Measurements from ENCODE around the gene FBXO15. TPM values are rescaled to one million over a fixed set of nuclear protein-coding genes. Genes with fewer than 3 reads are reported as not detected.
A peak's percentile ranks its signal among the peaks of the same experiment; 100 is the strongest.

The FBXO15 gene
- total and polyA plus RNA-seq, 2 of the 13 experiments (the other 11 are each of a cell fraction or from before 2014, with no cell fraction given): 0.09 to 0.12 TPM

GRCh38 chr18:74196220-74197119 lies 48.8 kb upstream of the FBXO15 start (continued):
- no peak for TF ChIP-seq ZNF788 (CRISPR knock-in tag; IDR thresholded peaks at IDR 0.05; ENCODE audit: borderline replicate concordance)
- no peak for TF ChIP-seq ZC3H13 (CRISPR knock-in tag; IDR thresholded peaks at IDR 0.05)
- TF ChIP-seq, protein P1, sequence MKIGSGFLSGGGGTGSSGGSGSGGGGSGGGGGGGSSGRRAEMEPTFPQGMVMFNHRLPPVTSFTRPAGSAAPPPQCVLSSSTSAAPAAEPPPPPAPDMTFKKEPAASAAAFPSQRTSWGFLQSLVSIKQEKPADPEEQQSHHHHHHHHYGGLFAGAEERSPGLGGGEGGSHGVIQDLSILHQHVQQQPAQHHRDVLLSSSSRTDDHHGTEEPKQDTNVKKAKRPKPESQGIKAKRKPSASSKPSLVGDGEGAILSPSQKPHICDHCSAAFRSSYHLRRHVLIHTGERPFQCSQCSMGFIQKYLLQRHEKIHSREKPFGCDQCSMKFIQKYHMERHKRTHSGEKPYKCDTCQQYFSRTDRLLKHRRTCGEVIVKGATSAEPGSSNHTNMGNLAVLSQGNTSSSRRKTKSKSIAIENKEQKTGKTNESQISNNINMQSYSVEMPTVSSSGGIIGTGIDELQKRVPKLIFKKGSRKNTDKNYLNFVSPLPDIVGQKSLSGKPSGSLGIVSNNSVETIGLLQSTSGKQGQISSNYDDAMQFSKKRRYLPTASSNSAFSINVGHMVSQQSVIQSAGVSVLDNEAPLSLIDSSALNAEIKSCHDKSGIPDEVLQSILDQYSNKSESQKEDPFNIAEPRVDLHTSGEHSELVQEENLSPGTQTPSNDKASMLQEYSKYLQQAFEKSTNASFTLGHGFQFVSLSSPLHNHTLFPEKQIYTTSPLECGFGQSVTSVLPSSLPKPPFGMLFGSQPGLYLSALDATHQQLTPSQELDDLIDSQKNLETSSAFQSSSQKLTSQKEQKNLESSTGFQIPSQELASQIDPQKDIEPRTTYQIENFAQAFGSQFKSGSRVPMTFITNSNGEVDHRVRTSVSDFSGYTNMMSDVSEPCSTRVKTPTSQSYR (CRISPR knock-in tag; IDR thresholded peaks at IDR 0.05; ENCODE audit: borderline replicate concordance): no peak
- peak; percentile 31; the same call in 1 of the 2 replicates for TF ChIP-seq MED1 (CRISPR knock-in tag; IDR thresholded peaks at IDR 0.05)
- peak; percentile 86 for TF ChIP-seq FOXA3 (CRISPR knock-in tag; IDR thresholded peaks at IDR 0.05)
- TF ChIP-seq SMYD3 (CRISPR knock-in tag; IDR thresholded peaks at IDR 0.05): no peak
- peak; percentile 40; the same call in 1 of the 2 replicates for TF ChIP-seq ELF1 (CRISPR knock-in tag; IDR thresholded peaks at IDR 0.05)
- TF ChIP-seq ZSCAN30 (CRISPR knock-in tag; IDR thresholded peaks at IDR 0.05): no peak
- TF ChIP-seq, protein P2, sequence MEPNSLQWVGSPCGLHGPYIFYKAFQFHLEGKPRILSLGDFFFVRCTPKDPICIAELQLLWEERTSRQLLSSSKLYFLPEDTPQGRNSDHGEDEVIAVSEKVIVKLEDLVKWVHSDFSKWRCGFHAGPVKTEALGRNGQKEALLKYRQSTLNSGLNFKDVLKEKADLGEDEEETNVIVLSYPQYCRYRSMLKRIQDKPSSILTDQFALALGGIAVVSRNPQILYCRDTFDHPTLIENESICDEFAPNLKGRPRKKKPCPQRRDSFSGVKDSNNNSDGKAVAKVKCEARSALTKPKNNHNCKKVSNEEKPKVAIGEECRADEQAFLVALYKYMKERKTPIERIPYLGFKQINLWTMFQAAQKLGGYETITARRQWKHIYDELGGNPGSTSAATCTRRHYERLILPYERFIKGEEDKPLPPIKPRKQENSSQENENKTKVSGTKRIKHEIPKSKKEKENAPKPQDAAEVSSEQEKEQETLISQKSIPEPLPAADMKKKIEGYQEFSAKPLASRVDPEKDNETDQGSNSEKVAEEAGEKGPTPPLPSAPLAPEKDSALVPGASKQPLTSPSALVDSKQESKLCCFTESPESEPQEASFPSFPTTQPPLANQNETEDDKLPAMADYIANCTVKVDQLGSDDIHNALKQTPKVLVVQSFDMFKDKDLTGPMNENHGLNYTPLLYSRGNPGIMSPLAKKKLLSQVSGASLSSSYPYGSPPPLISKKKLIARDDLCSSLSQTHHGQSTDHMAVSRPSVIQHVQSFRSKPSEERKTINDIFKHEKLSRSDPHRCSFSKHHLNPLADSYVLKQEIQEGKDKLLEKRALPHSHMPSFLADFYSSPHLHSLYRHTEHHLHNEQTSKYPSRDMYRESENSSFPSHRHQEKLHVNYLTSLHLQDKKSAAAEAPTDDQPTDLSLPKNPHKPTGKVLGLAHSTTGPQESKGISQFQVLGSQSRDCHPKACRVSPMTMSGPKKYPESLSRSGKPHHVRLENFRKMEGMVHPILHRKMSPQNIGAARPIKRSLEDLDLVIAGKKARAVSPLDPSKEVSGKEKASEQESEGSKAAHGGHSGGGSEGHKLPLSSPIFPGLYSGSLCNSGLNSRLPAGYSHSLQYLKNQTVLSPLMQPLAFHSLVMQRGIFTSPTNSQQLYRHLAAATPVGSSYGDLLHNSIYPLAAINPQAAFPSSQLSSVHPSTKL (CRISPR knock-in tag; IDR thresholded peaks at IDR 0.05): 0 out of 2 replicates have a peak, but pooled peaks have one; percentile 28
- TF ChIP-seq TEAD2 (CRISPR knock-in tag; IDR thresholded peaks at IDR 0.05): no peak
- no peak for TF ChIP-seq GPBP1L1 (CRISPR knock-in tag; IDR thresholded peaks at IDR 0.05)
- TF ChIP-seq ZNF383 (CRISPR knock-in tag; IDR thresholded peaks at IDR 0.05; ENCODE audit: borderline replicate concordance): no peak
- peak; percentile 27; the same call in 1 of the 2 replicates for TF ChIP-seq ZGPAT (CRISPR knock-in tag; IDR thresholded peaks at IDR 0.05)
- TF ChIP-seq TBX2 (CRISPR knock-in tag; IDR thresholded peaks at IDR 0.05; ENCODE audit: borderline replicate concordance): 0 out of 2 replicates have a peak, but pooled peaks have one; percentile 47
- no peak for TF ChIP-seq SOX13 (IDR thresholded peaks at IDR 0.05)
- peak in 1 of 2 experiments; percentile 32; a peak in 1 of 4 replicates for TF ChIP-seq SOX13 (CRISPR knock-in tag; conservative IDR thresholded peaks at IDR 0.05 in 1 of 2, IDR thresholded peaks at IDR 0.05 in 1 of 2)
